MG63 (cell line): ENCODE measurements around the gene GNS. TPM values are rescaled to one million over a fixed set of nuclear protein-coding genes. Genes with fewer than 3 reads are reported as not detected.
"Not testable (repeated sequence)": the region's sequence is repeated elsewhere in the genome, so short reads cannot be mapped to it uniquely, and the experiment has no call there.

Experiments used
- DNase-seq: peaks from one replicate; pipeline ENCODE4 v3.0.0-alpha.2; 2020
- H3K27me3 ChIP-seq: fragments of 250-450 bp; sonication (Bioruptor Pico); 2 replicates; pipeline ENCODE4 v1.5.1; 2020; ENCODE audit warnings: mild to moderate bottlenecking, moderate library complexity
- H3K36me3 ChIP-seq: fragments of 250-450 bp; sonication (Bioruptor Pico); 2 replicates; pipeline ENCODE4 v1.5.1; 2020; ENCODE audit warnings: mild to moderate bottlenecking, moderate library complexity
- H3K4me3 ChIP-seq: fragments of 250-450 bp; sonication (Bioruptor Pico); 2 replicates; pipeline ENCODE4 v1.5.1; 2020; ENCODE audit warnings: mild to moderate bottlenecking, moderate library complexity
- H3K9me3 ChIP-seq: fragments of 250-450 bp; sonication (Bioruptor Pico); 2 replicates; pipeline ENCODE4 v1.5.1; 2020; ENCODE audit warnings: mild to moderate bottlenecking, moderate library complexity
- total RNA-seq: library from RNA; depleted of rRNA; stranded (reverse); fragments of >200 nt; shearing (Covaris generic); gene quantifications from 2 replicates; pipeline ENCODE4 v1.2.3, GENCODE V29; 2014; ENCODE audit warnings: low replicate concordance; rRNA removed

Gene GNS
- 42.7 and 48.1 TPM in 2 replicates for total RNA-seq

GRCh38 chr12:64759035-64759894 is at the start of gene GNS:
GNS (minus strand) TSS chr12:64759406; CDS start chr12:64759276, 130 bp downstream.
- peak; percentile 90 for DNase-seq
- no peaks in the 10 kb centered on the region for H3K27me3 ChIP-seq
- H3K9me3 ChIP-seq, result no peaks in the 10 kb centered on the region
- peak within 1 kb of the TSS; percentile 96 for H3K4me3 ChIP-seq
- H3K36me3 ChIP-seq, result no peaks in the 10 kb centered on the region

GRCh38 chr12:64808110-64808509 is 48.9 kb upstream of the GNS start:
- H3K4me3 ChIP-seq, result no peak overlapping the region
- H3K9me3 ChIP-seq, result no peaks in the 10 kb centered on the region
- no peaks in the 10 kb centered on the region for H3K36me3 ChIP-seq
- H3K27me3 ChIP-seq, result no peaks in the 10 kb centered on the region
- DNase-seq, result no peak

- Histone ChIP-seq H3K4me3 (no peak overlapping the region), H3K27me3 (no peaks in the 10 kb centered on the region), H3K9me3 (no peaks in the 10 kb centered on the region), H3K36me3 (no peaks in the 10 kb centered on the region)
- DNase-seq, result peak; percentile 73
Measured at GRCh38 chr12:64806593-64807460, 47.6 kb upstream of the GNS start.

- no peaks in the 10 kb centered on the region for H3K9me3 ChIP-seq
- H3K36me3 ChIP-seq, result no peaks in the 10 kb centered on the region
- no peaks in the 10 kb centered on the region for H3K27me3 ChIP-seq
- DNase-seq, result no peak
- H3K4me3 ChIP-seq, result no peak overlapping the region
Measured at GRCh38 chr12:64806173-64806572, 47.0 kb upstream of the GNS start.

- not testable (repeated sequence) for H3K4me3 ChIP-seq, H3K9me3 ChIP-seq, H3K36me3 ChIP-seq, H3K27me3 ChIP-seq
- peak; percentile 20 for DNase-seq
Measured at GRCh38 chr12:64802180-64802775, 43.1 kb upstream of the GNS start.

- DNase-seq, result no peak
Measured at GRCh38 chr12:64801381-64801780, 42.2 kb upstream of the GNS start.

GRCh38 chr12:64800640-64801039 is 41.4 kb upstream of the GNS start:
- Histone ChIP-seq H3K27me3 (no peaks in the 10 kb centered on the region), H3K36me3 (no peaks in the 10 kb centered on the region), H3K9me3 (no peaks in the 10 kb centered on the region), H3K4me3 (no peak overlapping the region)
- no peak for DNase-seq

More at GRCh38 chr12:64801381-64801780, 42.2 kb upstream of the GNS start:
- Histone ChIP-seq H3K36me3 (no peaks in the 10 kb centered on the region), H3K4me3 (no peak overlapping the region), H3K27me3 (no peaks in the 10 kb centered on the region), H3K9me3 (no peaks in the 10 kb centered on the region)

GRCh38 chr12:64798165-64798564 is 39.0 kb upstream of the GNS start:
- Histone ChIP-seq H3K27me3 (no peaks in the 10 kb centered on the region), H3K9me3 (no peaks in the 10 kb centered on the region), H3K4me3 (no peak overlapping the region), H3K36me3 (no peaks in the 10 kb centered on the region)
- no peak for DNase-seq

GRCh38 chr12:64797156-64797555 is 38.0 kb upstream of the GNS start:
- no peak overlapping the region for H3K4me3 ChIP-seq
- no peak for DNase-seq
- H3K9me3 ChIP-seq, result no peaks in the 10 kb centered on the region
- H3K36me3 ChIP-seq, result no peaks in the 10 kb centered on the region
- no peaks in the 10 kb centered on the region for H3K27me3 ChIP-seq

- Histone ChIP-seq H3K4me3 (no peak overlapping the region), H3K27me3 (no peaks in the 10 kb centered on the region), H3K9me3 (no peaks in the 10 kb centered on the region), H3K36me3 (no peaks in the 10 kb centered on the region)
- peak; percentile 47 for DNase-seq
Measured at GRCh38 chr12:64796205-64796845, 37.1 kb upstream of the GNS start.

- Histone ChIP-seq H3K36me3 (no peaks in the 10 kb centered on the region), H3K9me3 (no peaks in the 10 kb centered on the region), H3K4me3 (no peak overlapping the region), H3K27me3 (0 out of 2 replicates have a peak, but pooled peaks cover 5% of the 10 kb centered on the region)
- DNase-seq, result no peak
Measured at GRCh38 chr12:64794305-64794704, 35.1 kb upstream of the GNS start.

- H3K4me3 ChIP-seq, result no peak overlapping the region
- DNase-seq, result no peak
- no peaks in the 10 kb centered on the region for H3K9me3 ChIP-seq
- H3K27me3 ChIP-seq, result 0 out of 2 replicates have a peak, but pooled peaks cover 5% of the 10 kb centered on the region
- no peaks in the 10 kb centered on the region for H3K36me3 ChIP-seq
Measured at GRCh38 chr12:64793610-64794009, 34.4 kb upstream of the GNS start.

GRCh38 chr12:64792128-64792527 is 32.9 kb upstream of the GNS start:
- Histone ChIP-seq H3K9me3 (no peaks in the 10 kb centered on the region), H3K4me3 (no peak overlapping the region), H3K36me3 (no peaks in the 10 kb centered on the region), H3K27me3 (0 out of 2 replicates have a peak, but pooled peaks cover 5% of the 10 kb centered on the region)
- DNase-seq, result no peak

- Histone ChIP-seq H3K9me3 (no peaks in the 10 kb centered on the region), H3K36me3 (no peaks in the 10 kb centered on the region), H3K27me3 (0 out of 2 replicates have a peak, but pooled peaks cover 5% of the 10 kb centered on the region), H3K4me3 (no peak overlapping the region)
- no peak for DNase-seq
Measured at GRCh38 chr12:64791036-64791435, 31.8 kb upstream of the GNS start.

- Histone ChIP-seq H3K9me3 (no peaks in the 10 kb centered on the region), H3K36me3 (no peaks in the 10 kb centered on the region), H3K27me3 (peaks cover 8% of the 10 kb centered on the region; the same call in 1 of the 2 replicates), H3K4me3 (no peak overlapping the region)
- DNase-seq, result no peak
Measured at GRCh38 chr12:64790166-64790565, 31.0 kb upstream of the GNS start.

GRCh38 chr12:64785838-64786237 is 26.6 kb upstream of the GNS start:
- Histone ChIP-seq H3K36me3 (no peaks in the 10 kb centered on the region), H3K4me3 (no peak overlapping the region), H3K9me3 (no peaks in the 10 kb centered on the region), H3K27me3 (peaks cover 40% of the 10 kb centered on the region)
- no peak for DNase-seq
